Measurements from ENCODE around the gene PPP2R2C. TPM values are rescaled to one million over a fixed set of nuclear protein-coding genes. Genes with fewer than 3 reads are reported as not detected.

Gene PPP2R2C
- polyA plus RNA-seq, 1 of the 3 experiments (the other 2 are of a cell fraction) = 0.21 TPM

GRCh38 chr4:6292376-6293096 is 179.9 kb downstream of the PPP2R2C start:
- Histone ChIP-seq H3K27me3 (ENCODE audit: insufficient read depth) (no peaks in the 10 kb centered on the region), H3K4me3 (ENCODE audit: low read depth in 2 of 2, low read length in 1 of 2) (no peak overlapping the region), H3K36me3 (replicated peaks in 1 of 2; ENCODE audit: control insufficient read depth in 1 of 2, insufficient read depth in 2 of 2, low read length in 1 of 2) (peaks cover 0 to 7% of the 10 kb centered on the region in 2 experiments), H3K9ac (no peak overlapping the region), H3K9me3 (no peaks in the 10 kb centered on the region), H3K4me1 (ENCODE audit: control insufficient read depth in 1 of 2, insufficient read depth in 2 of 2, low read depth in 1 of 2, low read length in 1 of 2) (no peaks in the 10 kb centered on the region), H3K79me2 (ENCODE audit: insufficient read depth) (no peaks in the 10 kb centered on the region), H3K27ac (ENCODE audit: low read depth in 2 of 2, low read length in 1 of 2) (no peak overlapping the region), H3F3A (replicated peaks; ENCODE audit: insufficient read depth) (no peaks in the 10 kb centered on the region), H3K4me2 (no peak overlapping the region), H4K20me1 (ENCODE audit: insufficient read depth) (no peaks in the 10 kb centered on the region), H2AFZ (ENCODE audit: low read depth) (no peak overlapping the region), H3K9me2 (no peaks in the 10 kb centered on the region)
- TF ChIP-seq SMC3 (IDR thresholded peaks at IDR 0.05; ENCODE audit: low read depth, low read length) (no peak), FOXM1 (IDR thresholded peaks at IDR 0.05; ENCODE audit: low read depth) (no peak), PBX3 (IDR thresholded peaks at IDR 0.05) (no peak), CHD2 (IDR thresholded peaks at IDR 0.05; ENCODE audit: low read length, partially characterized antibody) (no peak), TAF1 (IDR thresholded peaks at IDR 0.05; ENCODE audit: borderline replicate concordance, low read depth, low read length) (no peak), MAX (IDR thresholded peaks at IDR 0.05; ENCODE audit: low read depth) (no peak), MEF2A (IDR thresholded peaks at IDR 0.05; ENCODE audit: borderline replicate concordance, low read depth) (no peak), JUND (IDR thresholded peaks at IDR 0.05) (no peak), NFIC (IDR thresholded peaks at IDR 0.05; ENCODE audit: borderline replicate concordance) (no peak), EP300 (IDR thresholded peaks at IDR 0.05; ENCODE audit: borderline replicate concordance in 1 of 2, low read depth in 1 of 2, low read length in 1 of 2) (no peak), TEAD4 (IDR thresholded peaks at IDR 0.05; ENCODE audit: borderline replicate concordance, insufficient read depth) (no peak), FOSL2 (IDR thresholded peaks at IDR 0.05; ENCODE audit: borderline replicate concordance, low read depth) (no peak), TCF12 (IDR thresholded peaks at IDR 0.05) (no peak)
- ChIA-PET POLR2A (no interaction called here), CTCF (no interaction called here)
- 89% methylated on average over 13 of the region's 13 CpGs for WGBS (ENCODE audit: low lambda C conversion rate)
- no peak for DNase-seq

GRCh38 chr4:6291784-6292297 is 180.6 kb downstream of the PPP2R2C start:
- Histone ChIP-seq H3K9me3 (no peaks in the 10 kb centered on the region), H3K36me3 (replicated peaks in 1 of 2; ENCODE audit: control insufficient read depth in 1 of 2, insufficient read depth in 2 of 2, low read length in 1 of 2) (peaks cover 0 to 10% of the 10 kb centered on the region in 2 experiments), H3K27ac (ENCODE audit: low read depth in 2 of 2, low read length in 1 of 2) (no peak overlapping the region), H3K9me2 (no peaks in the 10 kb centered on the region), H3K9ac (no peak overlapping the region), H3K4me3 (ENCODE audit: low read depth in 2 of 2, low read length in 1 of 2) (no peak overlapping the region), H4K20me1 (ENCODE audit: insufficient read depth) (no peaks in the 10 kb centered on the region), H3K27me3 (ENCODE audit: insufficient read depth) (no peaks in the 10 kb centered on the region), H3K4me2 (no peak overlapping the region), H3K79me2 (ENCODE audit: insufficient read depth) (no peaks in the 10 kb centered on the region), H3F3A (replicated peaks; ENCODE audit: insufficient read depth) (no peaks in the 10 kb centered on the region), H3K4me1 (ENCODE audit: control insufficient read depth in 1 of 2, insufficient read depth in 2 of 2, low read depth in 1 of 2, low read length in 1 of 2) (no peaks in the 10 kb centered on the region), H2AFZ (ENCODE audit: low read depth) (no peak overlapping the region)
- 68% methylated on average over 4 of the region's 21 CpGs for WGBS (ENCODE audit: low lambda C conversion rate)
- POLR2A ChIA-PET = no interaction called here
- CTCF ChIA-PET = no interaction called here
- TF ChIP-seq YY1 (IDR thresholded peaks at IDR 0.05; ENCODE audit: low read depth) = no peak
- no peak for TF ChIP-seq FOXJ3 (CRISPR knock-in tag; IDR thresholded peaks at IDR 0.05)
- no peak for TF ChIP-seq USF1 (IDR thresholded peaks at IDR 0.05; ENCODE audit: borderline replicate concordance, low read depth)
- TF ChIP-seq EP300 (IDR thresholded peaks at IDR 0.05; ENCODE audit: borderline replicate concordance in 1 of 2, low read depth in 1 of 2, low read length in 1 of 2) = no peak
- no peak for TF ChIP-seq CHD2 (IDR thresholded peaks at IDR 0.05; ENCODE audit: low read length, partially characterized antibody)
- no peak for TF ChIP-seq NFIC (IDR thresholded peaks at IDR 0.05; ENCODE audit: borderline replicate concordance)
- TF ChIP-seq POLR2AphosphoS5 (IDR thresholded peaks at IDR 0.05; ENCODE audit: low read depth, low read length) = no peak
- DNase-seq = no peak

Measured in SK-N-SH (cell line).